Dedifferentiated amniotic fluid mesenchymal stem cell (primary cell): ENCODE measurements around the gene NUDT4.
A peak's percentile ranks its signal among the peaks of the same experiment; 100 is the strongest.
"Not testable (repeated sequence)": the region's sequence is repeated elsewhere in the genome, so short reads cannot be mapped to it uniquely, and the experiment has no call there.

Experiments used
- DNase-seq: peaks from one replicate; pipeline ENCODE4 v3.0.0-alpha.2; 2016; ENCODE audit errors: extremely low spot score

The NUDT4 gene

GRCh38 chr12:93402333-93403311 is 24.9 kb downstream of the NUDT4 start:
- no peak for DNase-seq

- no peak for DNase-seq
Observed at GRCh38 chr12:93403988-93404803, 26.5 kb downstream of the NUDT4 start.

- DNase-seq: no peak
Observed at GRCh38 chr12:93404961-93405849, 27.5 kb downstream of the NUDT4 start.

- DNase-seq: no peak
Observed at GRCh38 chr12:93407054-93407962, 29.6 kb downstream of the NUDT4 start.

GRCh38 chr12:93407963-93408283 is 30.2 kb downstream of the NUDT4 start:
- no peak for DNase-seq

- no peak for DNase-seq
Observed at GRCh38 chr12:93408813-93409212, 31.1 kb downstream of the NUDT4 start.

GRCh38 chr12:93409343-93410187 is 31.8 kb downstream of the NUDT4 start:
- DNase-seq: not testable (repeated sequence)

- not testable (repeated sequence) for DNase-seq
Observed at GRCh38 chr12:93411060-93411459, 33.3 kb downstream of the NUDT4 start.

- DNase-seq: not testable (repeated sequence)
Observed at GRCh38 chr12:93412396-93412795, 34.7 kb downstream of the NUDT4 start.

GRCh38 chr12:93413064-93413463 is 35.3 kb downstream of the NUDT4 start:
- no peak for DNase-seq

- peak; percentile 49 for DNase-seq
Observed at GRCh38 chr12:93415723-93416464, 38.2 kb downstream of the NUDT4 start.

GRCh38 chr12:93417967-93418480 is 40.3 kb downstream of the NUDT4 start:
- DNase-seq: no peak

- DNase-seq: peak; percentile 78
Observed at GRCh38 chr12:93419388-93420034, 41.8 kb downstream of the NUDT4 start.

- no peak for DNase-seq
Observed at GRCh38 chr12:93422050-93422449, 44.3 kb downstream of the NUDT4 start.

- DNase-seq: no peak
Observed at GRCh38 chr12:93425736-93426411, 48.1 kb downstream of the NUDT4 start.

GRCh38 chr12:93426412-93426805 is 48.7 kb downstream of the NUDT4 start:
- no peak for DNase-seq

- peak; percentile 36 for DNase-seq
Observed at GRCh38 chr12:93427779-93428564, 50.2 kb downstream of the NUDT4 start.
